Activated CD8-positive, alpha-beta memory T cell treated with anti-CD3 and anti-CD28 coated beads for 1 hour (primary cell): ENCODE measurements around the gene DMBX1.

Experiments
- DNase-seq, 2 donors: peaks; one replicate each; pipeline ENCODE4 v3.0.0-alpha.2; 2020; ENCODE audit warnings: low read depth in 1 of 2; ENCODE audit errors: extremely low read depth in 1 of 2

Gene DMBX1

DNA sequence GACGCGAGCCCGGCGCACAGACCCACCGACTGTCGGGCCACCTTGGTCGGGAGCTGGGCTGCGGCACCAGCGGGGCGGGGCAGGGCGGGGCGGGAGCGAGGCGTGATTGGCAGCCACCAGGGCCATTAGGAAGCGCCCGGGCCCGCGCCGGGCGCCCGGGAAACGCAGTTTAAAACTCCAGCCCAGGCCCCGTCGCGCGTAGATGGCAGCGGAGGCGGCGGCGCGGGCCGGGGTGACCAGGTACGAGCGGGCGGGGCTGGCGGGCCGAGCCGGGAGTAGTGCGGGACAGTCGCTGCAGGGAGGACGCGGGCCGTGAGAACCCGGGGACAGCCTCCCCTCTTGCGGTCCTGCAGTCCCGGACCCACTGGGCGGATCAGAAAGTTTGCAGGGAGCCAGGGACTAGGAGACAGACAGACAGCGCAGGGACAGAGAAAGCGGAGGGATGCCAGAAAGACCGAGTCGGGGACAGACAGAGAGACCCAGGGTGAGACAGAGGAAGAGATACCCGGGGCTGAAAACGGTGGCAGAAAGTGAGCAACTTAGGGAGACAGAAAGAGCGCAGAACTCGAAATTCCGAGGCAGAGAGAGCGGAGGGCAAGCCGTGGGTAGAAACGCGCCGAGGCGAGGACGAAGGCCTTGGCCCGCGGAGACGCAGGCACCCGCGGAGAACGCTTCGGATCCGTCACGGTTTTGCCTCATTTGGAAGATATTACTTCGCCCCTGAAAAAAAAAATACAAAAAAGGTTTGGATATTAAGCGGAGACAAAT is at the start of gene DMBX1:
DMBX1 (plus strand) TSS at position 199 of the 768 bp plus-strand sequence. CDS start 17,175 bp downstream, outside the sequence.
- no peak for DNase-seq

DNA sequence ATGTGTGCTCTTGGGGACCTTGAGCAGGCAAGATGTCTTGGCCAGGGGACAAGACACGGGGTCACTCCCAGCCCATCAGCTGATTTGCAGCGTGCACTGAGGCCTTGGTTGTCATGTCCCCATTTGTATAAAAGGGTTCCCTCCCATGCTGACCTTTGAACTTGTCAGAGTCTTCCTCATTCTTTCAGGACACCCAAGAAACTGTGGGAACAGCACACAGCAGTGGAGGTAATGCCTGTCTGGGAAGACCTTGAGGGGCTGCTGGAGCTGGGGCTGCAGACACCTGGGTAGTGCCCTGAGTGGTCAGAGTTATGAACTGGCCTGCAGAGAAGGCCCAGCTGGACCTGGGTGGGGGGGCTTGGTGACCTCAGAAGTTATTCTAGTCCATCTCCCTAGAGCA is 49.2 kb upstream of the DMBX1 start:
- DNase-seq: no peak

DNA sequence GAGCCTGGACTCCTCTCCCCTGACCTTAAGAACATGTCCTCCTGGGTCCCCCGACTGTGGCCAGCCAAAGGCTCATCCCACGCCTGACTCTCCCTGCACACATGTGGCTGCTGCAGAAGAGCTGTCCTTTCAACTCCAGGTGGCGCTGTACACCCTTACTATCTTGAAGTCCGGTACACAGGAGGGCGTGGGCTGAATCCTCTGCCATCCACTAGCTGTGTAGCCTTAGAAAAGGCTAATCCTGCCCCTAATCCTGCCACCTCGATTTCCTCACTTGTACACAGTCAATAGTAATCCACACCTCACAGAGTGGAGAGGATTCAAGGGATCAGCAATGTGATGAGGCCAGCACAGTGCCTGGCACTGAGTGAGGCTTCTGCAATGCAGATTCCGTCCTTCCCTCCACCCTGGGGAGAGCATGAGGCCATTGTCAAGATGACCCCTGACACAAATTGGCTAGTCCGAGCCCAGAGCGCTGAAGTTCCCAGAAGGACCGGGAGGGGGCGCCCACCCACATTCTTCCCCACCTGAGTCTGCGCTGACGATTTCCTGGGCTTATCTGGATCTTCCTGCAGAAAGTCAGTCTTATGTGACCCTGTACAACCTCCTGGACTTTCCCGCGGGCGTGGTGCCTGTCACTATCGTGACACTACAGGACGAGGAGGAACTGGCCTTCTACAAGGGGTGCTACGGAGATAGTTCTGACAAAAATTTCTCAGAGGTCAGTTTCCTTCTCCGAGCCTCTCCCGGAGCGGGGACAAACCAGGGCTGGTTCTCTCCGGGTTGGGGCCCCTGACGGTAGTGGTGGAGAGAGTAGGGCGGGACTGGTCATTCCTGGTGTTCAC is 47.1 kb upstream of the DMBX1 start:
- DNase-seq: peak; percentile 18 to 47

DNA sequence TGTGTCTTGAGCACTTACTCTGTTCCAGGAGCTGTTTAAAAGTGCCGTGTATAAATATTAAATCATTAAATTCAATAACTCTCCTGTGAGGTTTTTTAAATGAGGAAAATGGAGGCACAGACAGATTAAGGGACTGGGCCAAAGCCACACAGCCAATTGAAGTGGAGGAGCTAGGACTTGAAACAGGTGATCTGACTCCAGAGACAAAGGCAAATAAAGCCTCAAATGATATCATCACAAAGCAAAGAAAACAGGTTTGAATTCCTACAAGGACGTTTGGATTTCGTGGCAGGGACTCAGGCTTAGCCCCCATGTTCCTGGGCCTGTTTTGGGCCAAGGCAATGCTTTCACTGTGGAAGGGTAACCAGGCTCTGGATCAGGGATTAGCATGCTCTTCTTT is 45.2 kb upstream of the DMBX1 start:
- no peak for DNase-seq

DNA sequence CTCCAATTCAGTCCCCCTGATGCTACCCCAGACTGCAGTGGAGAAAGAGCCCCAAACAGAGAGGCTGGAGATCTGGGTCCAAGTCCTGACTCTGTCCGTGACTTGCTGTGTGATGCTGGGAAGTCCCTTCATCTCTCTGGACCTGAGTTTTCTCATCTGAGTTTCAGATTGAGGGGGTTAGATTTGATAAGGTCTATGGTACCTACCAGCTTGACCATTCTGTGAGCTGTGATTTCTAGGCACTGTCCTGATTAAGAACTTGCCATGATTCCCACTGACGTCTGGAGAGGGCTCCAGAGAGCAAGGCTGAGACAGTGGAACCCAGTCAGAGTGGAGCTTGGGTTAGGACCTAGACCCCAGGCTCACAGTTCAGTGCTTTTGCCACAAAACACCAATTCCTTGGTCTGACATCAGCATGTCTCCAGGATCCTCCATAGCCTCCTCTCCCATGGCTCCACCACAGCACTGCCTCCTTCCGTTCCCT is 43.8 kb upstream of the DMBX1 start:
- no peak for DNase-seq

DNA sequence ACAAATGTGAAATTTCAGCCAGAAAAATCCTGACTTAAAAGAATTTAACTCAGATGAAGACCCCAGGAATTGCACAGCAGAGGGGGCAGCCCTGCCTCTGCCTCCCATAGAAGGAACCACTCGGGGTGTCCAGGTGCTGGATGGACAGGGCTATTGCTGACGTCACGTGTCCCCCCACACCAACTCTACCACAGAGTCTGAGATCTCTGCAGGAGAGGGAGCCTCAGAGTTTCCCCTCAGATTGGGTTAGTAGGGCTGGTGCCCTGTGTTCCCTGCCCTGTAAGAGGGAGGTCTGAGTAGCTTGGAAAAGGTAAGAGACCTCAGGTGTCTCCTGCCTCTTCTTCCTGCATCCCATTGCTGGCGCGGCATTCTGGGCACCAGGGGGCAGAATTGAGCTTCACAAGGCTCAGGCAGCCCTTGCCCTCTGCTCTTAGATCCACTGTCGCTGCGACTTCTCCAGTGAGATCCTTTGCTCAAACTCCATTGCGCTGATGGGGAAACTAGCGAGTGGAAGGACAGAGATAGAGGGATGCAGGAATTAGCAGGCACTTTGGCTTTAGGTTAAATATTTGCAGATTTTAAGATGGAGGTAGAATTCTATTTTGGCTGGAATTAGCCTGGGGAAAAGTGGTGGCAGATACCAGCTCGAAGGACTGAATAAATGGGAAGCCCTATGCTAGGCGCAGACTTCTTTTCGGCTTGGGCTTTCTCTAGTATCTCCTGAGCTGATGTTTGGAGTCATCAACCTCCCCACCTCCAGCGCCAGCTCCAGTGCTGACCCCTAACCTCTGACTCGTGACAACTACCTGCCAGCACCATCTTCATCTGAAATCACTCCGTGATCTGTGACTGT is 42.8 kb upstream of the DMBX1 start:
- DNase-seq: peak; percentile 38 to 65

DNA sequence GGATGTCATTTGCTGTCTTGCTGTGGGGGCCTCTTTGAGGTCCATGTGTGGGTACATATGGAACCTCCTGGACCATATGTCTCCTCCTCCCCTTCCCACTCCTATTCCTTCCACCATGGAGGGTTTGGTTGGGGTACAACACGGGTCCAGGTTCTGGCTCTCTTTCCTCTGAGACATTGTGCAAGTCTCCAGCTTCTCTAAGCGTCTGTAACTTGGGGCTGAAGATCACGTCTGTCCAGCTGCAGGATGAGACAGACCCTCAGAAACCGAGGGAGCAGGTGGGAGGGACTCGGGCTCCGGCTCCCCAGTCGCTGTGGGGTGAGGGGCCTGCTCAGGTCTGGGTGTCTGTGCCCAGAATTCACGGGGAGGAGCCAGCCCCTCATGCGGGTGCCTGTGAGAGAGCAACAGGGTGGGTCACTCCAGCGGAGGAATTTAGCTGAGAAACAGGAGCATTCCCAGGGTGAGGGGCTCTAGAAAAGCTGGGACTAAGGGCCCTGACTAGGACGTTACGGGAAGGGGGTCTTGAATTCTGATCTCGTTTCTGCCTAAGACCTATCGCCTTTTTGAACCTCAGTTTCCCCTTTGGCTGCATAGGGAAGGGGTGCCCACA is 42.0 kb upstream of the DMBX1 start:
- no peak for DNase-seq

DNA sequence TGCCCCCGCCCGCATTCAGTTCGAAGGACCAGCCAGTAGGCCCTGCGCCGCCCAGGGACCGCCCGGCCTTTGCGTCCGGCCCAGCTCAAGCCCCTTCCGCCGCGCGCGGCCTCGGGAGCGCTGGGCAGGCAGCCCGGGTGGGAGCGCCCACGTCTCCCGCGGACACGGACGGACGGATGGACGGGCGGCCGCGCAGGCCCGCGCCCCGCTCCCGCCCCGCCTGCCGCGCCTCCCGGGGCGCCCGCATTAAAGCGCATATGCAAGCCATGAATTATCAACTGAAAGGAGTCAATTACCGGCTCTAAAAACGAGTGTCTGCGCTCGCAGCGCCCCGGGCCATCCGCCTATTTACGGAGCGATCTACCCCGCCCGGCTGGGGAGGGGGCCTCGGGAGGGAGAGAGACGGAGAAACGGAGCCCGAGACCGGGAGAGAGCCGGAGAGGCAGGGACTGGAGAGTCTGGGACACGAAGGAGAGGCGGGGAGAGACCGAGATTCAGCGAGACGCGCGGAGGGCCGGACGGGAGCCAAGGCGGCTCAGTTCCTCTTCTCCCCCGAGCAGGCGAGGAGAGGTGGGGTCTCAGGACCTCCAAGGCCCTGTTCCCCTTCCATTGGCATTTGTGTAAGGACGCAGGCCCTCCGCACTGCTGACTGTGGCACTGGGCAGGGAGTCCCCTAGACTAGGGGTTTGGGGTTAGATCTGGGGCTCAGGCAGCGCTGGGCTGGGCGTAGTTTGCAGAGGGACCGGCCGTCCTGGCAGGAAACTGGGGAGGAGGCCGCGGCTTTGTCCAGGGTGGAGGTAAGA is 41.3 kb upstream of the DMBX1 start:
- DNase-seq: no peak

DNA sequence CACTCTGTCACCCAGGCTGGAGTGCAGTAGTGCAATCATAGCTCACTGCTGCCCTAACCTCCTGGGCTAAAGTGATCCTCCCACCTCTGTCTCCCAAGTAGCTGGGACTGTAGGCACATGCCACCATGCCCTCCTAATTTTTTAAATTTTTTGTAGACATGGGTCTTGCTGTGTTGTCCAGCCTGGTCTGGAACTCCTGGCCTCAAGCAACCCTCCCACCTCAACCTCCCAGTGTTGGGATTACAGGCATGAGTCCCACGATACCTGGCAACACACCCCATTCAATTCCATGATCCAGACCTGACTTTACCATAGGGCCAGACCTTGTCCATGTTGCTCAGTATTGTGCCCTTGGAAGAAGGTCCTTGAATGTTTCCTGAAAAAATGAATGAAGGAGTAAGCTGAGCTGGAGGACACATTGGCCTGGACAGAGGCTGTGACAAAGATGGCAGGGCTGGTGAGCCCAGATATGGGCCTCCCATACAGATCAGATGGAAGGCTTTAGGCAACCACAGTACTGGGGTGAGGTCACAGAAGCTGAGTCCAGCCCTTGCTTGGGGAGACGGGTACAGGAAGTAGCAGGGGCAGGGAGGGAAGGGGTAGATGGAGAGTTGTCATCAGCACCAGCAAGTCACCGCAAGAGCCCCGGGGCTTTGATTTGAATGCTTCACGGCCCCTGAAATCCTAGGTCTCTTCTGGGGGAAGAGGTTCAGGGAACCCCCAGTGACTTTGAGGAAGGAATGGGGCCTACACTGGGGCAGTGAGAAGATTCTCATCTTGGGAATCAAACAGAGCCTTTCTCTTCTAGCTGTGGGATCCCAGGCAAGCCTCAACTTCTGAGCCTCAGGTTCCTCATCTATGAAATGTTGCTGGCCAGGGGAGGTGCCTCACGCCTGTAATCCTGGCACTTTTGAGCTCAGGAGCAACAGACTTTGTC is 40.1 kb upstream of the DMBX1 start:
- no peak for DNase-seq

DNA sequence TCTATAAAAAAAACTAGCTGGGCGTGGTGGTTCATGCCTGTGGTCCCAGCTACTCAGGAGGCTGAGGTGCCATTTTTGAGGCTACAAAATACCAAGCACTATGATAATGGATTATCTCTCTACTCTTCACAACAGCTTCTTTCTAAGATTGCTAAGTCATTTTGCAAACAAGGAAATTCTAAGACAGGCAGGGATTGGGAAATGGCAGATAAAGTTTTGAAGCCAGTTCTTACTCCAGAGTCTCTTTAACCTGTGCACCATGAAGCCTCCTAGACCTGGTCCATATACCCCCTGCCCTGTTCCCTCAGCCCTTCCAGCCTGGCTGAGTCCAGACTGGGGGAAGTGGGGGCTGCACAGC is 39.5 kb upstream of the DMBX1 start:
- no peak for DNase-seq

DNA sequence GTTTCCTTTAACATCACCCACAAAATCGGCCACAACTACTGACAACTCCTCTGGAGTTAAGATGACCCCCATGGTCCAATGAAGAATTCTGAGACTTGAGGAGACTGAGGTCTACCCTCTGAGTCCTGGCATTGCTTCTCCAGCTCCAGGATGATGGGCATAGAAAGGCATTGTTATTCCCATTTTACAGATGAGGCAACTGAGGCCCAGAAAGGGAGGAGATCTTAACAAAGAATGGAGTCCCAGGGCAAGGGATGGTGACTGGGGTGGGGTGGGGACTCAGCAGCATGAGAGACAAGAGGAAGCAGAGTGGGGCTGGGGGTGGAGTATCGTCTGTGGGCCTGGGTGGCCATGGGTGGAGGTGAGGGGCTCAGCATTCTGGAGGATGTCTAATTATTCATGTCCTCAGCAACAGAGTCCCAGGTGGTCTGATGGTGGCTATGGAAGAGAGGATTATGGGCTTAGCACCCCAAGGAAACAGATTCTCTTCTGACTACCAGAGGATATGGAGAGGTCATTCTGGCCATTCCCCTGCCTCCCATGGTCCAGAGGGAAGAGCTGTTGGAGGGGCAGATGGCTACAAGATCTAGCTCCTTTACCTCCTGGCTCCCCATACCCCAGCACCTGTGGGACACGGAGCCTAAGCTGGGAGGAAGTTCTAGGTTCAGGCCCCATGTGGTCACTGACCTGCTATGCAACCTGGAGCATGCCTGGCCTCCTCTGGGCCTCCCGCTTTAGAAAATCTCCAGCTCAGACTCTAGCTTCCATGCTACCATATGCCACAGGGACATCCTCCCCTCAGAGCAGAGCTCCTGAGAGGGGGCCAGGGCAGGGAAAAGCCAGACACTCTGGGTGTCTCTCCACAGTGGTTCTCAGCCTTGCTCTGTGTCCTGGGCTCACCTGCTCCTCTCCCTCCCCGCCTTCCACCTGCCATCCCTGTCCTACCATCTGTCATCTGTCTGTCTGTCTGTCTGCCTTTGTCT is 37.4 kb upstream of the DMBX1 start:
- no peak for DNase-seq

DNA sequence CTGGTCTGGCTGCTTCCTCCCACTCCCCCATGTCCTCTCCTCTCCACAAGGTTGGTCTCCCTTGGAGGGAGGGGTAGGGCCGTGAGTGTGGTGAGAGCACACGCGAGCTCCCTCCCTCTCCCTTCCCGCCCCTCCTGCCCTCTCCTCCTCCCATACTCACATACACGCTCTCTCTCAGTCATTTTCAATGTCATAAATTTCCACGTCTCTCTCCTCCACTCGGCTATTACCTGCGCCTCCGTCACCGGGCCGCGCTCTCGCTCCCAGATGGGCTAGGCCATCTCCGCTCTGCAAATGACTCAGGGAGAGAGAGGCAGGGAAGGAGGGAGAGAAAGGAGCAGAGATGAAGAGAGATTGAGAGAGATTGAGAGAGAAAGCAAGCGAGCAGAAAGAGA is 36.7 kb upstream of the DMBX1 start:
- DNase-seq: no peak

DNA sequence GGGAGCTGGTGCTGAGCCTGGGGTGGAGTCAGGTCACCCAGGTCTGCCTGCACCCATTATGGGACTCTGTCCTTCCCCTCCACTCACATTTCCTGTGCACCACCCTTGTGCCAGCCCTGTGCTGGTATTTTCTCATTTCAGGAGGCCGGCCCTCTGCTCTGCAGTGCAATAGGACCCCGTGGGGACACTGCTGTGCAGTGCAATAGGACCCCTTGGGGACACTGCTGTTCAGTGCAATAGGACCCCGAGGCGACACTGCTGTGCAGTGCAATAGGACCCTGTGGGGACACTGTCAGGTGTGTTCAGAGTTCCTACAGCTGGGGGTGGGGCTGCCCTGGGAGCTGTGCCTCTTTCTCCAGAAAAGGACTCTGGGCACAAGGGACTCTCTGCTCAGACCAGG is 36.2 kb upstream of the DMBX1 start:
- no peak for DNase-seq

DNA sequence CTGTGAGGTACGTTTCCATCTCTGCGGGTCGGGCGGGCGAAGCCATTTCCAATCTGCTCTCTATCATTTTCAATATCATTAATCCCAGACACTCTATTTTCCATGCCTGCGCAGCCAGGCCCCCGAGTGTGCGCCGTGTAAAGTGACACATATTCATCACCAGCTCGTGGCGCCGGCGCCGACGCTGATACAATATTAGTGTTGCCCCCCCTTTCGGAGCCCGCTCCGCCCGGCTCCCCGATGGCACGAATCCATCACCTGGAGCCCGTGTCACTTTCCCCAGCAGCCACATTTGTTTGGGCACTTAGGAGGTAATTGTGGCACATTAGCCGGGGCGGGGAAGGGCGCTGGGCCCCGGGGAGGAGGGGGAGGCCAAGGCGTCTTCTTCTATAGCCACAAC is 33.7 kb upstream of the DMBX1 start:
- no peak for DNase-seq

DNA sequence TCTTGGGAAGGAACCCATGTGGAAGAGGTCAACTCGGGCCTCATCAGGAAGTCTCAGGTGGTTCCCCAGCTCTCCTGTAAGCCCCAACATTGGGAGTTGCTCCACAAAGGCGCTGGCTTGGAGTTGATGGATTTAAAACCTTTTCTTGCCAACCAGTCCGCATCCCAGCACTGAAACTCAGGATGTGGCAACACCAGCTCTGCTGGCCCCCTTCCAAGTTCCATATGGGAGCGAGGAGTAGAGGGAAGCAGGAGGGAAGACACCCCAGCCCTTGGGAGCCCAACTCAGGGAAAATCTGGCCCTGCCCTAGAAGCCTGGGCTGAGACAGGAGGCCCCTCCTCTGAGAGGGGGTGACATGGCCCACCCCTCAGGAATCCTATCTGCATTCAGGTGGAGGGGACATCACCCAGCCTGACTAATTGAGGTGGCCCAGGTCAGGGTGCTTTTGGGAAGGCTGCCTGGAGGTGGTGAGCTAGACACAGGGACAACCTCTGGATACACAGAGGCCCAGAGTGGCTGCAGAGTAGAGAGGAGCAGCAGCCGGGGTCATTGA is 33.1 kb upstream of the DMBX1 start:
- no peak for DNase-seq

DNA sequence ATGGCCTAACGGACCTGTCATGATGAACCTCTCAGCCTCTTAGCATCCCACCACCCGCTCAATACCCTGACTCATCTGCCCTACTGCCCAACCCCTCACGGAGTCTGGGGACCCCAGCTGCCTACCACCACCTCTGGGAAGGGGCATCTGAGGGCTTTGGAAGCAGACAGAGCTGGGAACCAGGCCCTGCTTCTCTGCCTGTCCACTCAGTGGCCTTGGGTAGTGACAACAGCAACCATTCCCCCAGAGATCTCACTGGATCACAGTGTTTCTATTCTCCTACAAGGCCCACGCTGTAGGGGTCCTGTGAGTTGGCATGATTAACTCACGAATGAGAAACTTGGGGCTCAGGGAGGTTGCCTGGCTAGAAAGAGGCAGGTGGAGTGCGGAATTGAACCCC is 32.5 kb upstream of the DMBX1 start:
- no peak for DNase-seq

DNA sequence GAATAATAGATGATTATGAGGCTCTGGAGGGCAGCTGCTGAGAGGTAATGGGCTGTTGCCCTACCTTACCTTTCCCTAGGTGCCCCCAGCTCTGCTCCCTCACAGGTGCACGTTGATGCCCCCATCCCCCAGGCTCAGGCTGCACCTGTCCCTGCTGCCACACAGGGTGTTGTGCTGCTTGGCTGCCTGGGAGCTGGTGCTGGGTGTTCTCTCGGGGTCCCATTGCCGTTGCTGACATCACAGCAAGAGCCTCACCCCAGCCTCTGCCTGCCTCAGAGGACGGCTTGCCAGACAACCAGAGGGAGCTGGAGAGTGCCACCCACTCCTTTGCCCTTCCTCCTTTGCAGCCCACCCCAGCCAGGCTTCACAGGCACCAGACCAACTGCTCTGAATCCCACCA is 31.4 kb upstream of the DMBX1 start:
- DNase-seq: no peak
